ENCODE measurements around the gene TRAK1. TPM values are rescaled to one million over a fixed set of nuclear protein-coding genes. Genes with fewer than 3 reads are reported as not detected.
A peak's percentile ranks its signal among the peaks of the same experiment; 100 is the strongest.

Gene TRAK1
- total RNA-seq, 4 donors from 2014 or later = 14.3 to 37.5 (median 21.4) TPM

- peaks cover 0 to 2% of the 10 kb centered on the region in 2 donors for H3K4me1 ChIP-seq
- intact Hi-C loops (cut with DNase I; ENCODE audit: low total_unique reads) = no loop called here
- no peaks in the 10 kb centered on the region for H3K9me3 ChIP-seq
- no peak for TF ChIP-seq CTCF (IDR thresholded peaks at IDR 0.05)
- TF ChIP-seq POLR2A (IDR thresholded peaks at IDR 0.05) = no peak
- peak overlapping the region; percentile 64 to 81 for H3K27ac ChIP-seq
- DNase-seq = no peak
- H3K27me3 ChIP-seq = no peaks in the 10 kb centered on the region
- no peaks in the 10 kb centered on the region for H3K36me3 ChIP-seq
- no peak overlapping the region for H3K4me3 ChIP-seq
These were observed 28.7 kb upstream of the TRAK1 start for GRCh38 chr3:42062464-42062863.

- peak overlapping the region; percentile 64 to 81 for H3K27ac ChIP-seq
- no peaks in the 10 kb centered on the region for H3K36me3 ChIP-seq
- H3K4me3 ChIP-seq = no peak overlapping the region
- H3K4me1 ChIP-seq = peaks cover 0 to 8% of the 10 kb centered on the region in 2 donors
- no peak for TF ChIP-seq POLR2A (IDR thresholded peaks at IDR 0.05)
- no peak for TF ChIP-seq CTCF (IDR thresholded peaks at IDR 0.05)
- intact Hi-C loops (cut with DNase I; ENCODE audit: low total_unique reads) = no loop called here
- H3K27me3 ChIP-seq = no peaks in the 10 kb centered on the region
- no peaks in the 10 kb centered on the region for H3K9me3 ChIP-seq
- DNase-seq = no peak
These were observed 27.3 kb upstream of the TRAK1 start for GRCh38 chr3:42063888-42064287.

- Histone ChIP-seq H3K4me3 (no peak overlapping the region), H3K36me3 (no peaks in the 10 kb centered on the region), H3K27ac (peak overlapping the region; percentile 63 to 71), H3K4me1 (peaks cover 2 to 15% of the 10 kb centered on the region in 2 donors), H3K27me3 (no peaks in the 10 kb centered on the region), H3K9me3 (no peaks in the 10 kb centered on the region)
- TF ChIP-seq CTCF (IDR thresholded peaks at IDR 0.05) = no peak
- TF ChIP-seq POLR2A (IDR thresholded peaks at IDR 0.05) = no peak
- no peak for DNase-seq
- intact Hi-C loops (cut with DNase I; ENCODE audit: low total_unique reads) = no loop called here
These were observed 24.5 kb upstream of the TRAK1 start for GRCh38 chr3:42066516-42067181.

- no peak for TF ChIP-seq POLR2A (IDR thresholded peaks at IDR 0.05)
- TF ChIP-seq CTCF (IDR thresholded peaks at IDR 0.05) = no peak
- no peaks in the 10 kb centered on the region for H3K9me3 ChIP-seq
- H3K4me1 ChIP-seq = peaks cover 8 to 15% of the 10 kb centered on the region in 2 donors
- DNase-seq = no peak
- intact Hi-C loops (cut with DNase I; ENCODE audit: low total_unique reads) = no loop called here
- no peak overlapping the region for H3K4me3 ChIP-seq
- H3K27ac ChIP-seq = peak overlapping the region; percentile 63 to 71
- H3K36me3 ChIP-seq = no peaks in the 10 kb centered on the region
- H3K27me3 ChIP-seq = no peaks in the 10 kb centered on the region
These were observed 23.8 kb upstream of the TRAK1 start for GRCh38 chr3:42067326-42067725.

- TF ChIP-seq POLR2A (IDR thresholded peaks at IDR 0.05) (no peak), CTCF (IDR thresholded peaks at IDR 0.05) (no peak)
- no peak for DNase-seq
- Histone ChIP-seq H3K4me1 (peaks cover 15 to 19% of the 10 kb centered on the region in 2 donors), H3K4me3 (no peak overlapping the region), H3K9me3 (no peaks in the 10 kb centered on the region), H3K27me3 (no peaks in the 10 kb centered on the region), H3K36me3 (no peaks in the 10 kb centered on the region), H3K27ac (peak overlapping the region; percentile 63 to 71)
- intact Hi-C loops (cut with DNase I; ENCODE audit: low total_unique reads) = no loop called here
These were observed 22.7 kb upstream of the TRAK1 start for GRCh38 chr3:42068303-42069088.
